ENCODE data around the gene ADAP1.

- no peak for TF ChIP-seq CTCF (IDR thresholded peaks at IDR 0.05; ENCODE audit: borderline replicate concordance, extremely low read depth, low read length, poor library complexity, severe bottlenecking)
- TF ChIP-seq EZH2 (IDR thresholded peaks at IDR 0.05; ENCODE audit: borderline replicate concordance, low read depth, low read length, severe bottlenecking) = no peak
These were observed 46.3 kb downstream of the ADAP1 start for GRCh38 chr7:908159-908581.

All from DND-41 (cell line).